BE2C (cell line): ENCODE measurements around the gene TMED8.

Source experiments
- DNase-seq: peaks from one replicate; pipeline ENCODE4 v3.0.0-alpha.2; 2020
- H3K27me3 ChIP-seq: fragments of 250-450 bp; sonication (Bioruptor Pico); 2 replicates; pipeline ENCODE4 v1.5.1; 2020; ENCODE audit warnings: mild to moderate bottlenecking
- H3K36me3 ChIP-seq: fragments of 250-450 bp; sonication (Bioruptor Pico); 2 replicates; pipeline ENCODE4 v1.5.1; 2020; ENCODE audit warnings: mild to moderate bottlenecking
- H3K4me1 ChIP-seq: fragments of 250-450 bp; sonication (Bioruptor Pico); 2 replicates; pipeline ENCODE4 v1.5.1; 2020
- H3K4me3 ChIP-seq: 2 replicates; pipeline ENCODE4 v1.5.1; 2011; ENCODE audit warnings: low read depth, low read length
- H3K9me3 ChIP-seq: fragments of 250-450 bp; sonication (Bioruptor Pico); 2 replicates; pipeline ENCODE4 v1.5.1; 2020
- CTCF ChIP-seq: IDR thresholded peaks from 2 replicates; pipeline ENCODE4 v1.5.1; 2012; ENCODE audit warnings: mild to moderate bottlenecking, low read depth, low read length

TMED8 gene

GRCh38 chr14:77353469-77354141, 23.3 kb downstream of the TMED8 start:
- DNase-seq: no peak
- Histone ChIP-seq H3K9me3 (no peaks in the 10 kb centered on the region), H3K36me3 (no peaks in the 10 kb centered on the region), H3K27me3 (no peaks in the 10 kb centered on the region), H3K4me1 (peaks cover 7% of the 10 kb centered on the region), H3K4me3 (no peak overlapping the region)
- no peak for TF ChIP-seq CTCF

GRCh38 chr14:77347751-77348150, 29.1 kb downstream of the TMED8 start:
- no peak overlapping the region for H3K4me3 ChIP-seq
- no peak for TF ChIP-seq CTCF
- DNase-seq: no peak
- peaks cover 7% of the 10 kb centered on the region for H3K4me1 ChIP-seq
- H3K36me3 ChIP-seq: 0 out of 2 replicates have a peak, but pooled peaks cover 7% of the 10 kb centered on the region
- H3K27me3 ChIP-seq: no peaks in the 10 kb centered on the region
- H3K9me3 ChIP-seq: no peaks in the 10 kb centered on the region

GRCh38 chr14:77346495-77346894, 30.4 kb downstream of the TMED8 start:
- H3K36me3 ChIP-seq: peaks cover 9% of the 10 kb centered on the region; the same call in 1 of the 2 replicates
- H3K4me1 ChIP-seq: peaks cover 7% of the 10 kb centered on the region
- no peaks in the 10 kb centered on the region for H3K27me3 ChIP-seq
- DNase-seq: no peak
- H3K4me3 ChIP-seq: no peak overlapping the region
- no peak for TF ChIP-seq CTCF
- no peaks in the 10 kb centered on the region for H3K9me3 ChIP-seq

- no peak for TF ChIP-seq CTCF
- H3K4me1 ChIP-seq: no peaks in the 10 kb centered on the region
- DNase-seq: no peak
- no peaks in the 10 kb centered on the region for H3K9me3 ChIP-seq
- H3K27me3 ChIP-seq: no peaks in the 10 kb centered on the region
- no peak overlapping the region for H3K4me3 ChIP-seq
- peaks cover 14% of the 10 kb centered on the region; the same call in 1 of the 2 replicates for H3K36me3 ChIP-seq
Observed at GRCh38 chr14:77344377-77344996, 32.4 kb downstream of the TMED8 start.

GRCh38 chr14:77343662-77344061, 33.2 kb downstream of the TMED8 start:
- no peaks in the 10 kb centered on the region for H3K4me1 ChIP-seq
- no peak for TF ChIP-seq CTCF
- H3K27me3 ChIP-seq: no peaks in the 10 kb centered on the region
- H3K36me3 ChIP-seq: peaks cover 14% of the 10 kb centered on the region; the same call in 1 of the 2 replicates
- no peak overlapping the region for H3K4me3 ChIP-seq
- DNase-seq: no peak
- H3K9me3 ChIP-seq: no peaks in the 10 kb centered on the region
